Prostate gland (tissue), 2 donors: ENCODE data around the gene DGKE. TPM values are rescaled to one million over a fixed set of nuclear protein-coding genes. Genes with fewer than 3 reads are reported as not detected.

Experiments used
- DNase-seq: peaks from one replicate; pipeline ENCODE4 v3.0.0-alpha.2; 2019; ENCODE audit warnings: low spot score
- H3K27ac ChIP-seq, 2 donors: fragments of 200-600 bp; sonication (generic); 2 replicates each; pipeline ENCODE4 v1.5.1; 2017 to 2019
- H3K27me3 ChIP-seq: fragments of 200-600 bp; sonication (generic); replicated peaks from 2 replicates; pipeline ENCODE4 v1.5.1; 2019; ENCODE audit not compliant: insufficient read depth
- H3K36me3 ChIP-seq, 2 donors: fragments of 200-600 bp; sonication (generic); 1 replicate in 1 of 2; 2 replicates in 1 of 2; pipeline versions ENCODE4 v1.5.1 to v1.8.1; 2017 to 2019
- H3K4me1 ChIP-seq: fragments of 200-600 bp; sonication (generic); replicated peaks from 2 replicates; pipeline ENCODE4 v1.5.1; 2019
- H3K4me3 ChIP-seq, 2 donors: fragments of 200-600 bp; sonication (generic); 2 replicates each; pipeline ENCODE4 v1.5.1; 2017 to 2019
- H3K9me3 ChIP-seq: fragments of 200-600 bp; sonication (generic); 2 replicates; pipeline ENCODE4 v1.5.1; 2017
- CTCF ChIP-seq, 4 experiments: fragments of 200-600 bp in 2 of 4; fragments of 450-650 bp in 2 of 4; sonication (generic) in 2 of 4; IDR thresholded peaks; 1 replicate in 3 of 4; 2 replicates in 1 of 4; pipeline ENCODE4 v1.5.1; 2016 to 2019; ENCODE audit warnings: antibody characterized with exemption in 4 of 4, mild to moderate bottlenecking in 2 of 4, moderate library complexity in 2 of 4
- POLR2A ChIP-seq: fragments of 450-650 bp; IDR thresholded peaks from one replicate; pipeline ENCODE4 v1.6.1; 2016; ENCODE audit warnings: antibody characterized with exemption, mild to moderate bottlenecking
- POLR2AphosphoS5 ChIP-seq: sonication (generic); formaldehyde crosslinking; IDR thresholded peaks from one replicate; pipeline ENCODE4 v1.6.1; 2017; ENCODE audit warnings: antibody characterized with exemption
- WGBS: methylation state at CpG from one replicate; pipeline ENCODE4 v1.1.5; 2018; 5-methylcytosine and 5-hydroxymethylcytosine counted together
- intact Hi-C: fragments of 100-400 bp; cut with DNase I; formaldehyde crosslinking; loops from one replicate; pipeline ENCODE4 v1.14.2; 2022
- microRNA counts, 2 donors: library from miRNA; unstranded; fragments of <30 nt; microRNA quantifications; one replicate each; lab custom pipeline; 2016 to 2017
- small RNA-seq, 2 donors: library from RNA; depleted of rRNA; stranded (forward); fragments of <200 nt; gene quantifications; one replicate each; pipeline ENCODE3, GENCODE V24; 2016
- total RNA-seq, 2 donors: library from RNA; depleted of rRNA; stranded (reverse); fragments of >200 nt; gene quantifications; one replicate each; pipeline ENCODE4 v1.1.0, GENCODE V29; 2016

The DGKE gene
- total RNA-seq, 2 donors from 2014 or later = 7.7 to 13.3 TPM

- intact Hi-C loops = no loop called here
- Histone ChIP-seq H3K4me1 (no peaks in the 10 kb centered on the region), H3K27ac (no peak overlapping the region), H3K4me3 (no peak overlapping the region), H3K9me3 (no peaks in the 10 kb centered on the region), H3K27me3 (no peaks in the 10 kb centered on the region), H3K36me3 (no peaks in the 10 kb centered on the region)
- TF ChIP-seq CTCF (IDR thresholded peaks at IDR 0.05) (no peak), POLR2A (no peak), POLR2AphosphoS5 (no peak)
- no peak for DNase-seq
- WGBS = 92% methylated on average over 4 of the region's 4 CpGs
Measured at GRCh38 chr17:56917559-56918296, 83.8 kb downstream of the DGKE start.

- no peaks in the 10 kb centered on the region for H3K4me1 ChIP-seq
- 92% methylated on average over 3 of the region's 3 CpGs for WGBS
- no peak for DNase-seq
- H3K27ac ChIP-seq = no peak overlapping the region
- no peak overlapping the region for H3K4me3 ChIP-seq
- no peaks in the 10 kb centered on the region for H3K9me3 ChIP-seq
- TF ChIP-seq CTCF (IDR thresholded peaks at IDR 0.05) = no peak
- no peak for TF ChIP-seq POLR2A
- TF ChIP-seq POLR2AphosphoS5 = no peak
- H3K27me3 ChIP-seq = no peaks in the 10 kb centered on the region
- no peaks in the 10 kb centered on the region for H3K36me3 ChIP-seq
- intact Hi-C loops = no loop called here
Measured at GRCh38 chr17:56918916-56919315, 85.0 kb downstream of the DGKE start.

MicroRNAs within 50 kb of the gene (microRNA counts, 767-probe panel; counts per million panel counts)
- microRNA hsa-miR-3614-5p (lab: Ali Mortazavi, UCI) = 268 to 431 counts per million in 2 donors

Small RNAs within 50 kb of the gene (small RNA-seq; reads per million reads assigned to genes)
- gene AC015912.2 (0 reads per million in 2 donors), gene RNU6-1158P (0 reads per million in 2 donors)

Other genes starting within 250 kb of the DGKE start
- gene NOG, start 240.5 kb upstream of the DGKE start, total RNA-seq = 1 to 10 TPM; 1.3 to 6.3 TPM
- gene C17orf67, start 231 bp upstream of the DGKE start, total RNA-seq = 1 to 10 TPM; 2.5 to 2.6 TPM
- 10 to 100 TPM; 28.7 to 49.0 TPM for gene TRIM25, start 79.9 kb downstream of the DGKE start, total RNA-seq
- gene COIL, start 126.9 kb downstream of the DGKE start, total RNA-seq = 10 to 100 TPM; 14.8 to 22.3 TPM
- 100 to 1,000 TPM; 103 to 182 TPM for gene SCPEP1, start 144.0 kb downstream of the DGKE start, total RNA-seq